ENCODE results near the gene HOXC6.

Gene HOXC6

GRCh38 chr12:54028314-54029201 is at the start of gene HOXC6:
Gene HOXC6 (plus strand): TSS chr12:54028440. CDS start chr12:54028522, 82 bp downstream.
- no peak for DNase-seq (ENCODE audit: low spot score)

- no peak for DNase-seq (ENCODE audit: low spot score)
Measured at GRCh38 chr12:53978477-53979356, 49.5 kb upstream of the HOXC6 start.

- no peak for DNase-seq (ENCODE audit: low spot score)
Measured at GRCh38 chr12:53980104-53980801, 48.0 kb upstream of the HOXC6 start.

DNA sequence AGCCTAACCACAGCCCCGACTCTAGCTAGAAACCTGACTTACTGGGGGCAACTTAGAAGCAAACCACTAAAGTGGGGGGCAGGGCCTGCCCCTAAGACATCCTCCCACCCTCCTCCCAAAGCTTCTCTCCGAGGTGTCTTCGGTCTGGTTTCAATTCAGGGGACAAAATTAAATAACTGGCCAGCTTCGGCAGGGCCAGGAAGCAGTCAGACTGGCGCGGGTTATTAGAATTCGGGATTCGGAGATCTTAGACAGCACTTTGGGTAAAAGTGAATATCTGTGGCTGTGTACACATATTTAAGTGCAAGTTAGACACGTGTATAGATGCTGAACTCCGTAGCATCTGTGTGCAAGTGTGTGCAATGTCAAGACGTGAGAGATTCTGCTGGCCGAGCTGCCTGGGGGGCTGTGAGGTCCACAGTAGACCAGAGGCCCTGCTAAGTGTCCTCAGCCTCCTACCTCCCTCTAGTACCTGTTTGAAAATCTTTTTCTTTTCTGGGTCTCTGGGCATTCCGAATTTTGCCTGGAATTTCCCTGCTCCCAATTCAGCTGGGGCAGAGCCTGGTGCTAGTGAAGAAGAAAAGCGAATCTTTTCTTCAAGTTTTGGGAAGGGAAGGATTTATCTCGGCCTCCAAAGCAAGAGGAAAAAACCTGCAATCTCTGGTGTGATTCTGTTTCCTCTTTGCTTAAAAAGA is 47.3 kb upstream of the HOXC6 start:
- no peak for DNase-seq (ENCODE audit: low spot score)

DNA sequence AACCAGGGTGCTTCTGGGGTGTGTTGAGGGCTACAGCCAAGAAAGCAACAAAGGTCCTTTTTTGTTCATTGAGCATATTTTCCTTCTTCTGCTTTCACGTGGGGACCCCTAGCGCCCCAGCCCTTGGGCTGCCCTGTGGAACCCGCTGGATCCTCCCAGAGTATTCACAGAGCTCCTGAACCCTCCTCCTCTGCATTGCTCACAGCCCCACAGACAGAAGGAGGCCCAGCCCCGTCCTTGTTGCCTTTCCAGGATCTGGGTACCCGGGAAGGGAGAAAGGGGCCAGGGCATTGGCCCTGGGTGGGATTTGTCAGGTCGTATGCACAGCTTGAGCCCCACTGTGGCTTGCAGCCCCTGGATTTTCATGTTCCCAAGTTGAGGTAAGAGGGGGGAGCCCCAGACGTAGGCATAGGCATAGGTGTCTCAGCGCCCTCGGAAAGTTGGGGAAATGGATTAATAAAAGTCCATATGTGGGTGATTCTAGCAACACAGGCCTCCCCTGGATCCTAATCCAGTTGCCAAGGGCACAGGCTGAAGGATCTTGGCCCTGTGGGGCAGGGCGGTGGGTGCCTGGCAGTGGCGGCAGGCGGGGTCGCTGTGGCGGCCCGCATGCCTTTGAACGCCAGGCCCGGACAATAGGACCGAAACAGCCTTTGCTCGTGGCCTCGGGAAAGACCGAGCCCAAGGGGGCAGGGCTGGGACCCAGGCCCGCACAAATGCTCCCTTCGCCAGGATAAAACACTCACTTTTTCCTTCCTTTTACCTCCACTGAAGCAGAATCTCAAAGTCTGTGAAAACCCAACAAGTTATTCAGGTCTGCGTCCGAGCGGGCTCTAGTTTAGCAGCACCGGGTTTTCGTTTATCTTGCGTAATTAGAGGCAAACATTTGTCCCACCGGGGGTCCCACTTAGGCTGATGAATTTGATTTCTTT is 46.3 kb upstream of the HOXC6 start:
- no peak for DNase-seq (ENCODE audit: low spot score)

GRCh38 chr12:53982648-53983567 is 45.3 kb upstream of the HOXC6 start:
- DNase-seq (ENCODE audit: low spot score): no peak

DNA sequence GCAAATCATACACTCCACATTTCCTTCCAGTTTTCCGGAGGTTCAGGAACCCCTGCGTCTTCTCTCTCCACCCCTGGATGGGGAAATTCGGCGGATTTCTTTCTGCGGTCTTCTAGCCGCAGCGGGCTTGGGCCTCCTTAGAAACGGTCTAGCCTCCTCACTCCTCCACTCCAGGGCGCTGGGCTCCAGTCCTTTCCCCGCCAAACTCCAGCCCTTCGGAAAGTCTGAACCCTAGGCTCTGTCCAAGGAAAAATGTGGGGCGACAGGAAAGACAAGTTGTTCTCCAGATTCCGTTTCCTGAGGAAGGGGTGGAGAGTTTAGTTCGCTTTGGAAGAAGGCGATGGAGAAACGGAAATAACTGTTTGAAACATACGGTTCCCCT is 44.7 kb upstream of the HOXC6 start:
- no peak for DNase-seq (ENCODE audit: low spot score)

- DNase-seq (ENCODE audit: low spot score): no peak
Measured at GRCh38 chr12:53983950-53984572, 44.2 kb upstream of the HOXC6 start.

DNA sequence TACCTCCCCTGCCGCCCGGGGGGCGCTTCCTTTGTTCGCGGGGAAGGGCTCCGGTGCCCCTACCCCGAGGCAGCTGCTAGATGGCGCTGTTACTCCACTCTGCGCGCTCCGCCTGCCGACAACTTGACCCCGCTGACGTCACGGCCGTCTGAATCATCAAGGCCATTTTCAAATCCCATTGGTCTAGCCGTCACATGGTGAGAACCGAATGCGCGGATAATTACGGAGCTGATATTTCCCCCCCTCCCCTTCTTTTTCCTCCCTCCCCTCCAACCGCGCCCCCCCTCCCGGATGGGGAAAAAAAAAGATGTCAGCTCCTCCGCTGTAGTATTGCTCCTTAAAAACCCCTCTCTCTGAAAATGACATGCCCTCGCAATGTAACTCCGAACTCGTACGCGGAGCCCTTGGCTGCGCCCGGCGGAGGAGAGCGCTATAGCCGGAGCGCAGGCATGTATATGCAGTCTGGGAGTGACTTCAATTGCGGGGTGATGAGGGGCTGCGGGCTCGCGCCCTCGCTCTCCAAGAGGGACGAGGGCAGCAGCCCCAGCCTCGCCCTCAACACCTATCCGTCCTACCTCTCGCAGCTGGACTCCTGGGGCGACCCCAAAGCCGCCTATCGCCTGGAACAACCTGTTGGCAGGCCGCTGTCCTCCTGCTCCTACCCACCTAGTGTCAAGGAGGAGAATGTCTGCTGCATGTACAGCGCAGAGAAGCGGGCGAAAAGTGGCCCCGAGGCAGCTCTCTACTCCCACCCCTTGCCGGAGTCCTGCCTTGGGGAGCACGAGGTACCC is 43.1 kb upstream of the HOXC6 start, which contains the start of gene HOXC10:
HOXC10 (plus strand) TSS at position 246 of the 791 bp plus-strand sequence; CDS start at position 360, 114 bp downstream.
- DNase-seq (ENCODE audit: low spot score): peak; percentile 92

- no peak for DNase-seq (ENCODE audit: low spot score)
Measured at GRCh38 chr12:53985692-53985993, 42.6 kb upstream of the HOXC6 start.

GRCh38 chr12:53985994-53986685 is 42.1 kb upstream of the HOXC6 start:
- no peak for DNase-seq (ENCODE audit: low spot score)

GRCh38 chr12:53986686-53987483 is 41.4 kb upstream of the HOXC6 start:
- DNase-seq (ENCODE audit: low spot score): no peak

DNA sequence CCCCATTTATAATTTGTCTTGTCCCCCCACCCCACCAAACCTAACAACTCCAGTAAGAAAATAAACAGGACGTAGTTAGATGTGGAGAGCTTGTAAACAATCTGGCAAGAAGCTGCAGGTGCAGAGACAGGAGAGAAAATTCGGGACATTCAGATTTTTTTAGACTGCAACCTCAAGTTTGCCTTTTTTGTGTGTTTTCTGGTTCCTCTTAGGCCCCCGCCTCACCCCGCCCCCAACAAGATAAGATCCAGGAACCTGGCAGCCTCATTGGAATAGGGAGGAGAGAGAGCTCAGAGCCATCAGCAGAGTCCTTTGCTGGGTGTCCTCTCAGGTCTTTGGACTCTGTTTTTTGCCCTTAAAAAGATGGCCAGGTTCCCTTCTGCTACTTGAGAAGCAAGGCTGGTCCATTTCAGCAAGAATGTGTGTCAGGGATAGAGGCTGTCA is 40.4 kb upstream of the HOXC6 start:
- no peak for DNase-seq (ENCODE audit: low spot score)

DNA sequence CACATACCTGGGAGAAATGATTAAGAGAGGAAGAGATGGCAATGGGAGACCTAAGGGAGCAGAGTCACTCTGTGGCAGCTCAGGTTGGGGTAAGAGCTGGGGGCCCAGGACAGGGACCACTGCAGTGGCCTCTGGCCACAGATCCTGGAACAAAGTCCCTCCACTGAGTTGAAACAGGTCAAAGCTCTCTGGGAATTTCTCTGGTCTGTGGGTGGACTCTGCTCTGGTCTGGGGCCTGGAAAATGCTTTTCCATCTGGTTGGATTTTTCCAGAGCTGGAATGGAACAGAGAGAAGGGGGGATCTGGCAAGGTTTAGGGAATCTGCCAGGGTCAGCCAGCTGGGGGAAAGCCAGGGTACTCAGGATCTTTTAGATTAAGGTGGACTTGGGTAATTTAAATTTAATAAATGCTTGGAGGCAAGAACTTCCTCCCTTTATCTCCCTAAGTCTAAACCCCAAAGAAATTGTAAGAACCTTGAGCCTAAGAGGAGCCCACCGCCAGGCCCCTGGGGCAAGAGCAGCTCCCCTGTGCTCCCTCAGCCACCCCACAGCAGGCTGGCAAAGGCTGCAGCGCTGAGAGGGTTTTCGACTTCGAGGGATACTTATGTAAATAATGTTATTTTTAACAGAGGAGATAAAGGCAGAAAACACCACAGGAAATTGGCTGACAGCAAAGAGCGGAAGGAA is 39.6 kb upstream of the HOXC6 start:
- DNase-seq (ENCODE audit: low spot score): no peak

- no peak for DNase-seq (ENCODE audit: low spot score)
Measured at GRCh38 chr12:53989227-53990113, 38.8 kb upstream of the HOXC6 start.
